ENCODE results near the gene CASP7.

DNA sequence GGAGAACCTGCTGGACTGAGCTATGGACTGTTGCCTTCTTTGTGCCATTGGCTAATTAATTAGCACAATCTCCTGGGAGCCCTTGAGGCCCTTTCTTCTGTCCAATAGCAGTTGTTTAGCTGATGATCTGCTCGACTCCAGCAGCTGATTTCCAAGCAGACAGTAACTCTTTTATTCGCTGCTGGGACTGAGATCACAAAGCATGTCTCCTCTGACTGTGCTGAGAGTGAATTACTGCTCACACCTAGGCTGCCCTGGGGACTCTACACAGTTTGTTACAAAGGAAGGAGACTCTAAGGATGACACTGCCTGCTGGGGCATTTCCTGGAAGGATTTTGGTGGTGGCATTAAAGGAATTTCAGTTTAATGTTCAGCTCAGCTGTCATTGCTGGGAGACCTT lies 31.4 kb downstream of the CASP7 start:
- TF ChIP-seq CTCF (IDR thresholded peaks at IDR 0.05): no peak
- no peak for TF ChIP-seq POLR2A (IDR thresholded peaks at IDR 0.05)
